Amniotic stem cell (primary cell): ENCODE results near the gene S100A11.

ENCODE experiments used
- DNase-seq: peaks from one replicate; lab custom pipeline; 2025; lab: John Stamatoyannopoulos, UW

S100A11 gene

DNA sequence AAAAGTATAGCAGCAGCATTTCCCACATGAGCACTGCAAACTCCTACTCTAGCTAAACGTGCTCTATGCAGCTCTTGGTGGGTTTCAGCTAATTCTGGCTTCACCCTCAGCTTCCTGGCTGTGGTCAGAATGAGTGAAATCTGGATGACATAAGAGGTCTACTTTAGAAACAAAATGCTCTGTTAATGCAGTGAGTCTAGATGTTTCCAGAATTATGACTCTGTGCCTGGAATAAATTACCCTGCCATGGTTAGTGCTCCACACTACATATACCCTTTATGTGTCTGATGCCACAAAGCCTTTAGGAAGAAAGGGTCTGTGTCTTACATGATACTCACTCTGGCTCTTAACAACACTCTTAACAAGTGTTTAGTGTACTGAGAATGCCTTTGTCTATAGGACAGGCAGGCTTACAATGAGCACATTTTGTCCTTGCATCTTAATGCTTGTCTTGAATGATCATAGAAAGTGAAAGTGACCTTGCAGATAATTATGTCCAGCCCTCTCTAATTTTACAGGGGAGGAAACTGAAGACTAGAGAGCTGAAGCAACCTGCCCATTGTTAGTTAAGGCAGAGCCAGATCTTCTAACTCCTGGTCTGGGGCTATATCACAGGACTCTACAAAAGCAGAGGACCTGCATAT, 52.4 kb downstream of the S100A11 start:
- DNase-seq, result no peak
